Retinal pigment epithelial cell (primary cell): Measurements from ENCODE around the gene IL22RA1.

ENCODE experiments used
- DNase-seq: peaks from one replicate; pipeline ENCODE4 v3.0.0-alpha.2; 2010; ENCODE audit warnings: low read depth
- H3K4me3 ChIP-seq: 2 replicates; pipeline ENCODE4 v1.5.1; 2011; ENCODE audit warnings: mild to moderate bottlenecking, low read length, control low read depth, moderate library complexity
- CTCF ChIP-seq: conservative IDR thresholded peaks from 2 replicates; pipeline ENCODE4 v1.5.1; 2011; ENCODE audit warnings: low read depth, low read length, control low read depth, inconsistent platforms

Gene IL22RA1

GRCh38 chr1:24142546-24143534 is at the start of gene IL22RA1:
Gene IL22RA1 (minus strand): TSS chr1:24143140. CDS start chr1:24143082, 58 bp downstream.
- TF ChIP-seq CTCF: no peak
- H3K4me3 ChIP-seq: no peak within 1 kb of the TSS
- no peak for DNase-seq

GRCh38 chr1:24191860-24192259 is 48.9 kb upstream of the IL22RA1 start:
- no peak for TF ChIP-seq CTCF
- DNase-seq: peak; percentile 46
- no peak overlapping the region for H3K4me3 ChIP-seq

- H3K4me3 ChIP-seq: no peak overlapping the region
- no peak for TF ChIP-seq CTCF
- DNase-seq: no peak
Measured at GRCh38 chr1:24190983-24191461, 48.1 kb upstream of the IL22RA1 start.

GRCh38 chr1:24189528-24189927 is 46.6 kb upstream of the IL22RA1 start:
- no peak for TF ChIP-seq CTCF
- no peak for DNase-seq
- no peak overlapping the region for H3K4me3 ChIP-seq

- peak within 1 kb of the TSS; percentile 70 for H3K4me3 ChIP-seq
- DNase-seq: no peak
- no peak for TF ChIP-seq CTCF
Measured at GRCh38 chr1:24186993-24187790, 44.3 kb upstream of the IL22RA1 start, which contains the start of gene IFNLR1. Gene IFNLR1 (minus strand): TSS chr1:24187289. CDS start chr1:24187248, 41 bp downstream.

GRCh38 chr1:24186711-24186992 is 43.7 kb upstream of the IL22RA1 start:
- no peak for TF ChIP-seq CTCF
- peak overlapping the region; percentile 70 for H3K4me3 ChIP-seq
- no peak for DNase-seq
